IMR-90 (cell line): ENCODE results near the gene ASAH2. TPM values are rescaled to one million over a fixed set of nuclear protein-coding genes. Genes with fewer than 3 reads are reported as not detected.

ENCODE experiments used
- ATAC-seq: fragments of 200-7000 bp; cut with Tn5 transposase; 2 replicates; pipeline ENCODE4 v1.9.1; 2020; ENCODE audit warnings: low read depth, mild to moderate bottlenecking, moderate library complexity
- BruUV-seq: library from RNA; stranded (reverse); fragments of 400-500 nt; replicated peaks from 2 replicates; lab custom pipeline; 2021; lab: Mats Ljungman, UMichigan
- CTCF ChIA-PET: fragments of 300-600 bp; formaldehyde crosslinking; extraction: SDS; loops from one replicate; lab custom pipeline; 2021; ENCODE audit warnings: antibody characterized with exemption; lab: Yijun Ruan, JAX
- POLR2A ChIA-PET: fragments of 300-600 bp; sonication (Branson Sonifier 250); formaldehyde crosslinking; loops from one replicate; lab custom pipeline; 2022; ENCODE audit warnings: antibody characterized with exemption; ENCODE audit not compliant: unreplicated experiment; lab: Charles Lee
- DNase-seq: peaks from one replicate; pipeline ENCODE4 v3.0.0; 2013
- H2AFZ ChIP-seq: replicated peaks from 2 replicates; pipeline ENCODE3; 2013; ENCODE audit warnings: low read length, mild to moderate bottlenecking; ENCODE audit not compliant: poor library complexity
- H2AK5ac ChIP-seq: 2 replicates; pipeline ENCODE4 v1.6.1; 2013; ENCODE audit warnings: low read depth, low read length, inconsistent platforms
- H2AK9ac ChIP-seq: replicated peaks from 2 replicates; pipeline ENCODE3; 2013; ENCODE audit warnings: mild to moderate bottlenecking, low read depth, low read length, moderate library complexity; ENCODE audit not compliant: poor library complexity
- H2BK120ac ChIP-seq: 2 replicates; pipeline ENCODE4 v1.6.1; 2013; ENCODE audit warnings: low read depth, low read length, inconsistent platforms
- H2BK15ac ChIP-seq: 3 replicates; pipeline ENCODE4 v1.6.1; 2013; ENCODE audit warnings: low read depth, low read length, inconsistent platforms
- H2BK20ac ChIP-seq: 2 replicates; pipeline ENCODE4 v1.6.1; 2013; ENCODE audit warnings: low read depth, mild to moderate bottlenecking, inconsistent platforms, low read length, moderate library complexity
- H2BK5ac ChIP-seq: 2 replicates; pipeline ENCODE4 v1.6.1; 2013; ENCODE audit warnings: mild to moderate bottlenecking, low read depth, low read length, inconsistent platforms; ENCODE audit not compliant: poor library complexity, severe bottlenecking
- H3K14ac ChIP-seq: replicated peaks from 2 replicates; pipeline ENCODE4 v1.6.1; 2013; ENCODE audit warnings: low read depth, low read length, inconsistent platforms
- H3K18ac ChIP-seq: 2 replicates; pipeline ENCODE4 v1.6.1; 2013; ENCODE audit warnings: low read depth, low read length, control low read depth
- H3K23ac ChIP-seq: 2 replicates; pipeline ENCODE4 v1.6.1; 2013; ENCODE audit warnings: low read depth, low read length, inconsistent platforms
- H3K27ac ChIP-seq: 2 replicates; pipeline ENCODE4 v1.5.1; 2013; ENCODE audit warnings: mild to moderate bottlenecking, control low read depth, low read length; ENCODE audit not compliant: insufficient read depth
- H3K27me3 ChIP-seq: 2 replicates; pipeline ENCODE4 v1.6.1; 2013; ENCODE audit warnings: low read length; ENCODE audit not compliant: control insufficient read depth, insufficient read depth
- H3K36me3 ChIP-seq: 2 replicates; pipeline ENCODE4 v1.6.1; 2013; ENCODE audit warnings: low read length, mixed read lengths; ENCODE audit not compliant: control insufficient read depth, insufficient read depth
- H3K4ac ChIP-seq: 2 replicates; pipeline ENCODE4 v1.6.1; 2013; ENCODE audit warnings: low read depth, low read length, inconsistent platforms
- H3K4me1 ChIP-seq: 2 replicates; pipeline ENCODE4 v1.6.1; 2013; ENCODE audit warnings: low read length, mixed read lengths; ENCODE audit not compliant: control insufficient read depth, insufficient read depth
- H3K4me2 ChIP-seq: 2 replicates; pipeline ENCODE4 v1.6.1; 2013; ENCODE audit warnings: low read depth, mild to moderate bottlenecking, control low read depth, low read length, moderate library complexity
- H3K4me3 ChIP-seq: 2 replicates; pipeline ENCODE4 v1.5.1; 2013; ENCODE audit warnings: low read depth, mild to moderate bottlenecking, control low read depth, low read length, moderate library complexity; ENCODE audit not compliant: insufficient read depth
- H3K56ac ChIP-seq: 2 replicates; pipeline ENCODE4 v1.6.1; 2013; ENCODE audit warnings: low read length, inconsistent platforms; ENCODE audit not compliant: insufficient read depth; ENCODE audit errors: extremely low read depth
- H3K79me1 ChIP-seq, 2 experiments: 2 replicates each; pipeline ENCODE4 v1.6.1; 2013; ENCODE audit warnings: low read length in 2 of 2, inconsistent platforms in 1 of 2, low read depth in 1 of 2
- H3K9ac ChIP-seq: 2 replicates; pipeline ENCODE4 v1.6.1; 2013; ENCODE audit warnings: low read depth, low read length, control low read depth
- H3K9me1 ChIP-seq: 2 replicates; pipeline ENCODE4 v1.6.1; 2013; ENCODE audit warnings: low read length, inconsistent platforms; ENCODE audit not compliant: insufficient read depth
- H3K9me3 ChIP-seq: 2 replicates; pipeline ENCODE4 v1.6.1; 2013; ENCODE audit warnings: low read length; ENCODE audit not compliant: control insufficient read depth, insufficient read depth
- H4K20me1 ChIP-seq: 2 replicates; pipeline ENCODE4 v1.6.1; 2013; ENCODE audit warnings: low read length, inconsistent platforms; ENCODE audit not compliant: insufficient read depth
- H4K5ac ChIP-seq: 2 replicates; pipeline ENCODE4 v1.6.1; 2013; ENCODE audit warnings: mild to moderate bottlenecking, low read depth, low read length, control low read depth
- H4K8ac ChIP-seq, 2 experiments: 2 replicates each; pipeline ENCODE4 v1.6.1; 2013; ENCODE audit warnings: low read depth in 2 of 2, low read length in 2 of 2, control low read depth in 1 of 2, inconsistent platforms in 1 of 2
- H4K91ac ChIP-seq: 2 replicates; pipeline ENCODE4 v1.6.1; 2013; ENCODE audit warnings: low read depth, low read length, inconsistent platforms; ENCODE audit not compliant: insufficient read depth
- CHD1 ChIP-seq: IDR thresholded peaks from 2 replicates; pipeline ENCODE4 v1.6.1; 2012; ENCODE audit warnings: low read depth, low read length, improper control_type of control experiment
- NFE2L2 ChIP-seq: fragments of 150-350 bp; IDR thresholded peaks from 2 replicates; pipeline ENCODE4 v1.6.1; 2016; ENCODE audit warnings: low read depth, mild to moderate bottlenecking, low read length
- POLR2A ChIP-seq: IDR thresholded peaks from 2 replicates; pipeline ENCODE4 v1.6.1; 2012; ENCODE audit warnings: mild to moderate bottlenecking, low read depth, low read length
- RAD21 ChIP-seq: IDR thresholded peaks from 2 replicates; pipeline ENCODE4 v1.6.1; 2012; ENCODE audit warnings: low read length, improper control_type of control experiment
- RFX5 ChIP-seq: IDR thresholded peaks from 2 replicates; pipeline ENCODE4 v1.8.0; 2012; ENCODE audit warnings: low read depth, mild to moderate bottlenecking, low read length, moderate library complexity
- SMC3 ChIP-seq: fragments of 150-350 bp; IDR thresholded peaks from 2 replicates; pipeline ENCODE4 v1.6.1; 2016; ENCODE audit warnings: low read depth, mild to moderate bottlenecking, antibody characterized with exemption, low read length, moderate library complexity
- WGBS, 2 experiments: methylation state at CpG; one replicate each; pipeline versions ENCODE4 v1.1.5 to v1.1.7; 2013; ENCODE audit warnings: missing lambda C conversion rate in 2 of 2; ENCODE audit not compliant: insufficient read length in 1 of 2; ENCODE audit errors: extremely low coverage in 2 of 2; 5-methylcytosine and 5-hydroxymethylcytosine counted together
- dilution Hi-C: fragments of 300-500 bp; cut with HindIII; formaldehyde crosslinking; loops from one replicate; pipeline ENCODE4 v1.14.3; 2018; ENCODE audit warnings: low sequenced_read_pairs; ENCODE audit not compliant: unreplicated experiment
- in situ Hi-C: fragments of 300-500 bp; cut with MboI; formaldehyde crosslinking; loops from 3 replicates; pipeline ENCODE4 v1.14.3; 2019; ENCODE audit warnings: low sequenced_read_pairs, inconsistent platforms, mixed read lengths
- intact Hi-C: fragments of 100-400 bp; cut with micrococcal nuclease; formaldehyde crosslinking; loops from 2 replicates; pipeline ENCODE4 v1.10.0; 2022
- polyA plus RNA-seq, 3 experiments: library from polyadenylated mRNA; depleted of rRNA; stranded (reverse); fragments of >200 nt; gene quantifications; 2 replicates each; pipeline ENCODE4 v1.2.3, GENCODE V29; 2012; ENCODE audit warnings: low replicate concordance in 1 of 3
- total RNA-seq: library from RNA; depleted of rRNA; stranded (reverse); fragments of >200 nt; gene quantifications from 2 replicates; pipeline ENCODE4 v1.2.3, GENCODE V29; 2012
- TF ChIP-seq, protein P1 (sequence below): fragments of 150-350 bp; IDR thresholded peaks from 2 replicates; pipeline ENCODE4 v1.6.1; 2017; ENCODE audit warnings: mild to moderate bottlenecking, antibody characterized with exemption, low read length, low read depth

ASAH2 gene
- total and polyA plus RNA-seq, 2 of the 4 experiments (the other 2 are of a cell fraction): 0.18 to 0.31 TPM

- Histone ChIP-seq H3K36me3 (no peaks in the 10 kb centered on the region), H4K91ac (no peak overlapping the region), H4K20me1 (no peaks in the 10 kb centered on the region), H3K23ac (no peak overlapping the region), H4K8ac (no peak overlapping the region), H3K9me3 (no peaks in the 10 kb centered on the region), H2AK9ac (no peak overlapping the region), H3K9ac (no peak overlapping the region), H2BK15ac (no peak overlapping the region), H3K4me1 (no peaks in the 10 kb centered on the region), H4K5ac (no peak overlapping the region), H2BK120ac (no peak overlapping the region), H2BK20ac (no peak overlapping the region), H3K4me2 (no peak overlapping the region), H3K4me3 (no peak overlapping the region), H2AFZ (no peak overlapping the region), H3K27ac (no peak overlapping the region), H3K4ac (no peak overlapping the region), H3K79me1 (no peaks in the 10 kb centered on the region), H2AK5ac (no peak overlapping the region), H3K9me1 (no peaks in the 10 kb centered on the region), H3K56ac (no peak overlapping the region), H3K18ac (no peak overlapping the region), H3K27me3 (peaks cover 6% of the 10 kb centered on the region), H2BK5ac (no peak overlapping the region), H3K14ac (no peak overlapping the region)
- WGBS, 2 experiments: no CpG with 5 or more reads among the region's 1 CpG
- no peak for ATAC-seq
- in situ Hi-C loops (no loop called here), dilution Hi-C loops (no loop called here), intact Hi-C loops (loop anchor here (1.0 to 10.0 kb wide), 2 partner anchors 403 to 628 kb away; partner anchors contain the start of gene SGMS1)
- CTCF ChIA-PET: no interaction called here
- POLR2A ChIA-PET: no interaction called here
- no TSS peak for BruUV-seq
- TF ChIP-seq RAD21: no peak
- TF ChIP-seq NFE2L2: no peak
- no peak for TF ChIP-seq CHD1
- TF ChIP-seq POLR2A: no peak
- TF ChIP-seq RFX5: no peak
- TF ChIP-seq, protein P1, sequence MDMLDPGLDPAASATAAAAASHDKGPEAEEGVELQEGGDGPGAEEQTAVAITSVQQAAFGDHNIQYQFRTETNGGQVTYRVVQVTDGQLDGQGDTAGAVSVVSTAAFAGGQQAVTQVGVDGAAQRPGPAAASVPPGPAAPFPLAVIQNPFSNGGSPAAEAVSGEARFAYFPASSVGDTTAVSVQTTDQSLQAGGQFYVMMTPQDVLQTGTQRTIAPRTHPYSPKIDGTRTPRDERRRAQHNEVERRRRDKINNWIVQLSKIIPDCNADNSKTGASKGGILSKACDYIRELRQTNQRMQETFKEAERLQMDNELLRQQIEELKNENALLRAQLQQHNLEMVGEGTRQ: no peak
- no peak for TF ChIP-seq SMC3
- DNase-seq: no peak
Observed at GRCh38 chr10:50221470-50221869, 29.8 kb downstream of the ASAH2 start.
